ENCODE results near the gene TCP11L2. TPM values are rescaled to one million over a fixed set of nuclear protein-coding genes. Genes with fewer than 3 reads are reported as not detected.

TCP11L2 gene
- 25.0 and 30.0 TPM in 2 replicates for total RNA-seq

- DNase-seq (ENCODE audit: low read depth): peak; percentile 78
- no peak for TF ChIP-seq CTCF (IDR thresholded peaks at IDR 0.05; ENCODE audit: insufficient read depth, low read depth, low read length)
- peak within 1 kb of the TSS; percentile 94 for H3K4me3 ChIP-seq (ENCODE audit: low read depth, low read length)
Observed at GRCh38 chr12:106302401-106303201, at the start of gene TCP11L2. Gene TCP11L2 (plus strand): TSS chr12:106302733. CDS start chr12:106311076, 8,343 bp downstream.

GRCh38 chr12:106254724-106255123, 47.8 kb upstream of the TCP11L2 start:
- no peak for DNase-seq (ENCODE audit: low read depth)
- H3K4me3 ChIP-seq (ENCODE audit: low read depth, low read length): no peak overlapping the region
- no peak for TF ChIP-seq CTCF (IDR thresholded peaks at IDR 0.05; ENCODE audit: insufficient read depth, low read depth, low read length)

- TF ChIP-seq CTCF (IDR thresholded peaks at IDR 0.05; ENCODE audit: insufficient read depth, low read depth, low read length): no peak
- DNase-seq (ENCODE audit: low read depth): no peak
- no peak overlapping the region for H3K4me3 ChIP-seq (ENCODE audit: low read depth, low read length)
Observed at GRCh38 chr12:106255493-106255892, 47.0 kb upstream of the TCP11L2 start.

GRCh38 chr12:106255952-106256351, 46.6 kb upstream of the TCP11L2 start:
- no peak for TF ChIP-seq CTCF (IDR thresholded peaks at IDR 0.05; ENCODE audit: insufficient read depth, low read depth, low read length)
- DNase-seq (ENCODE audit: low read depth): no peak
- no peak overlapping the region for H3K4me3 ChIP-seq (ENCODE audit: low read depth, low read length)

- DNase-seq (ENCODE audit: low read depth): no peak
- no peak for TF ChIP-seq CTCF (IDR thresholded peaks at IDR 0.05; ENCODE audit: insufficient read depth, low read depth, low read length)
- no peak overlapping the region for H3K4me3 ChIP-seq (ENCODE audit: low read depth, low read length)
Observed at GRCh38 chr12:106256524-106256923, 46.0 kb upstream of the TCP11L2 start.

GRCh38 chr12:106258226-106258625, 44.3 kb upstream of the TCP11L2 start:
- no peak overlapping the region for H3K4me3 ChIP-seq (ENCODE audit: low read depth, low read length)
- no peak for DNase-seq (ENCODE audit: low read depth)
- TF ChIP-seq CTCF (IDR thresholded peaks at IDR 0.05; ENCODE audit: insufficient read depth, low read depth, low read length): no peak

Measured in fibroblast of villous mesenchyme (primary cell).